ENCODE data around the gene KRTAP9-6. TPM values are rescaled to one million over a fixed set of nuclear protein-coding genes. Genes with fewer than 3 reads are reported as not detected.
A peak's percentile ranks its signal among the peaks of the same experiment; 100 is the strongest.

The KRTAP9-6 gene
- total and polyA plus RNA-seq, 9 of the 15 experiments (the other 6 are each of a cell fraction or from before 2014, with no cell fraction given): not detected

- Histone ChIP-seq H3K79me2 (ENCODE audit: control insufficient read depth, insufficient read depth, low read length) (no peaks in the 10 kb centered on the region), H3K36me3 (ENCODE audit: control insufficient read depth, insufficient read depth, low read length) (no peaks in the 10 kb centered on the region), H3K4me2 (ENCODE audit: insufficient read depth, low read length) (no peak overlapping the region), H3K4me3 (no peak overlapping the region), H3K9ac (ENCODE audit: insufficient read depth in 1 of 2, low read depth in 2 of 2, low read length in 2 of 2) (no peak overlapping the region), H3K9me3 (replicated peaks; ENCODE audit: control insufficient read depth, insufficient read depth, low read depth, low read length) (no peaks in the 10 kb centered on the region), H3K27ac (ENCODE audit: extremely low read depth, low read depth, low read length) (no peak overlapping the region), H3K27me3 (ENCODE audit: control insufficient read depth in 2 of 2, insufficient read depth in 2 of 2, low read length in 2 of 2) (no peaks in the 10 kb centered on the region), H3K9me1 (ENCODE audit: control insufficient read depth, insufficient read depth, low read length) (no peaks in the 10 kb centered on the region), H4K20me1 (replicated peaks; ENCODE audit: control insufficient read depth, insufficient read depth, low read length) (no peaks in the 10 kb centered on the region), H3K4me1 (replicated peaks in 1 of 2; ENCODE audit: control insufficient read depth in 2 of 2, insufficient read depth in 2 of 2, low read length in 2 of 2) (no peaks in the 10 kb centered on the region), H2AFZ (ENCODE audit: low read depth, low read length) (no peak overlapping the region)
- no peak for DNase-seq (ENCODE audit: extremely low read depth in 1 of 4, low spot score in 3 of 4)
- FAIRE-seq: no peak
- no peak for ATAC-seq
- POLR2A ChIA-PET: interaction anchor here (0.7 kb wide), 1 partner anchor 84 kb away, joined by 3 read pairs; no protein-coding TSS in a partner anchor
- CTCF ChIA-PET (ENCODE audit: low intra/inter-chr PET ratio): no interaction called here
- no TSS peak for BruUV-seq (replicated peaks)
- intact Hi-C loops (cut with micrococcal nuclease) (no loop called here), in situ Hi-C loops (cut with MboI) (no loop called here)
- TF ChIP-seq SIRT6 (IDR thresholded peaks at IDR 0.05; ENCODE audit: low read depth, low read length): no peak
- TF ChIP-seq ZNF512 (tag; IDR thresholded peaks at IDR 0.05): peak; percentile 69
These were observed 35.1 kb upstream of the KRTAP9-6 start for GRCh38 chr17:41230094-41230493.

- in situ Hi-C loops (cut with MboI) (no loop called here), intact Hi-C loops (cut with micrococcal nuclease) (no loop called here)
- Histone ChIP-seq H2AFZ (ENCODE audit: low read depth, low read length) (no peak overlapping the region), H3K27ac (ENCODE audit: extremely low read depth, low read depth, low read length) (no peak overlapping the region), H3K79me2 (ENCODE audit: control insufficient read depth, insufficient read depth, low read length) (no peaks in the 10 kb centered on the region), H3K9ac (ENCODE audit: insufficient read depth in 1 of 2, low read depth in 2 of 2, low read length in 2 of 2) (no peak overlapping the region), H3K27me3 (ENCODE audit: control insufficient read depth in 2 of 2, insufficient read depth in 2 of 2, low read length in 2 of 2) (no peaks in the 10 kb centered on the region), H3K4me3 (no peak overlapping the region), H3K9me1 (ENCODE audit: control insufficient read depth, insufficient read depth, low read length) (no peaks in the 10 kb centered on the region), H4K20me1 (replicated peaks; ENCODE audit: control insufficient read depth, insufficient read depth, low read length) (no peaks in the 10 kb centered on the region), H3K9me3 (replicated peaks; ENCODE audit: control insufficient read depth, insufficient read depth, low read depth, low read length) (no peaks in the 10 kb centered on the region), H3K4me2 (ENCODE audit: insufficient read depth, low read length) (no peak overlapping the region), H3K4me1 (replicated peaks in 1 of 2; ENCODE audit: control insufficient read depth in 2 of 2, insufficient read depth in 2 of 2, low read length in 2 of 2) (no peaks in the 10 kb centered on the region), H3K36me3 (ENCODE audit: control insufficient read depth, insufficient read depth, low read length) (no peaks in the 10 kb centered on the region)
- ChIA-PET CTCF (ENCODE audit: low intra/inter-chr PET ratio) (no interaction called here), POLR2A (no interaction called here)
- DNase-seq (ENCODE audit: extremely low read depth in 1 of 4, low spot score in 3 of 4) (no peak), FAIRE-seq (no peak), ATAC-seq (no peak)
- BruUV-seq (replicated peaks): no TSS peak
- WGBS (ENCODE audit: insufficient coverage, low coverage, missing lambda C conversion rate): 0% methylated on average over 6 of the region's 6 CpGs
- TF ChIP-seq ZNF354B (CRISPR knock-in tag; IDR thresholded peaks at IDR 0.05) (no peak), ZNF511 (CRISPR knock-in tag; IDR thresholded peaks at IDR 0.05) (no peak), POLR2B (IDR thresholded peaks at IDR 0.05; ENCODE audit: low read depth, partially characterized antibody) (no peak), NONO (IDR thresholded peaks at IDR 0.05; ENCODE audit: low read depth in 2 of 2, low read length in 1 of 2) (no peak), NR2F6 (CRISPR knock-in tag; IDR thresholded peaks at IDR 0.05) (no peak), UBTF (IDR thresholded peaks at IDR 0.05; ENCODE audit: borderline replicate concordance in 1 of 2, low read depth in 2 of 2, low read length in 2 of 2) (no peak), FOSL1 (tag; conservative IDR thresholded peaks at IDR 0.05) (no peak)
These were observed 33.4 kb upstream of the KRTAP9-6 start for GRCh38 chr17:41231731-41232130.
